B cell (primary cell): ENCODE data around the gene GADD45A.

Source experiments
- CTCF ChIP-seq: fragments of 200-600 bp; IDR thresholded peaks from one replicate; pipeline ENCODE4 v1.8.0; 2022; ENCODE audit warnings: antibody characterized with exemption, mild to moderate bottlenecking
- EZH2 ChIP-seq: IDR thresholded peaks from 2 replicates; pipeline ENCODE4 v1.6.1; 2012; ENCODE audit warnings: borderline replicate concordance, low read depth, mild to moderate bottlenecking, moderate library complexity, low read length; ENCODE audit not compliant: insufficient read depth, poor library complexity, severe bottlenecking

GRCh38 chr1:67687649-67688048 is 2.6 kb downstream of the GADD45A start:
- TF ChIP-seq EZH2 (no peak), CTCF (no peak)
